ENCODE data around the gene DUSP3. TPM values are rescaled to one million over a fixed set of nuclear protein-coding genes. Genes with fewer than 3 reads are reported as not detected.
"Not testable (repeated sequence)": the region's sequence is repeated elsewhere in the genome, so short reads cannot be mapped to it uniquely, and the experiment has no call there.

Gene DUSP3
- polyA plus RNA-seq, 10 donors, result 54.8 to 103 (median 63.9) TPM

DNA sequence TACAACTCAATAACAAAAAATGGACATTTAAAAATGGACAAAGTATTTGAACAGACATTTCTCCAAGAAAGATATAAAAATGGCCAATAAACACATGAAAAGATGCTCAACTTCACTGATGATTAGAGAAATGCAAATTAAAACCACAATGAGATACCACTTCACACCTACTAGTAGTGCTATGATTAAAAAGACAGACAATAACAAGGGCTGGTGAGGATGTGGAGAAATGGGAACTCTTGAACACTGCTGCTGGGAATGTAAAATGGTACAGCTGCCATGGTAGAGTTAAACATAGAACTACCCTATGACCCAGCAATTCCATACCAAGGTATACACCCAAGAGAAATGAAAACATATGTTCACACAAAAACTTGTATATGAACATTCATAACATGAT is 26.3 kb upstream of the DUSP3 start:
- no peak for DNase-seq

DNA sequence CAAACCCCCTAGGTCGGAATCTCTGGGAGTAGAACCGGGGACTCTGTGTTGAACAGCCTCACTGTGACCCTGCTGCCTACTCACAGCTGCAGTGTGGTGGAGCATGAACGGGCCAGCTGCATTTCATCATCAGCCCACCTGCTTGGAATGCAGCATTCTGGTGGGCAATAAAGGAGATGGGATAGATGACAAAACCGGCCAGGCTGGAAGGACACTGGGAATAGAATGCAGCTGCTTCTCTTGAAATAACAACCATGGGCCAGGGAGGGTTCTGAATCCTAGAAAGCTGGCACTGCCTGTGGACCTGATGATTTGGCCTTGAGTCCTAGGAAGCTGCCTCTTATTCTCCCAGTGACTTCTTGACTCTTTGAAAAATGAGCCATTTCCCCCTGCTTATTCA is 25.0 kb upstream of the DUSP3 start:
- DNase-seq, result no peak

DNA sequence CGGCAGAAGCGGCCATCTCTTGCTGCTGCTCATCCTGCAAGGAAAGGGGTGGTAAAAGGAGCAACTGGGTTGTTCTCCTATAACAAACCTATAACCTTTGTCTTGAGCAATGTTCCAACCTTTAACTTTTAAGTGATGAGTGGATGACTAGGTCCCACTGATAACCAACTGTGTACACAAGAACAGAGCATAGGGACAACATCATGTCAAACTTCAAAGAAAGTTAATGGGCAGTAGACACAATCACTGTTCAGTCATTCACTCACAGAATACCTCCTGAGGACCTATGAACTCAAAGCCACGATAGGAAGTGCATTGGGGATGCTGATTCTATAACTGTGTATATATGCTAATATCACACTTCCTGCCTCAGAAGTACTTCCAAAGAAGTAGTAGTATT is 23.1 kb upstream of the DUSP3 start:
- DNase-seq, result no peak

DNA sequence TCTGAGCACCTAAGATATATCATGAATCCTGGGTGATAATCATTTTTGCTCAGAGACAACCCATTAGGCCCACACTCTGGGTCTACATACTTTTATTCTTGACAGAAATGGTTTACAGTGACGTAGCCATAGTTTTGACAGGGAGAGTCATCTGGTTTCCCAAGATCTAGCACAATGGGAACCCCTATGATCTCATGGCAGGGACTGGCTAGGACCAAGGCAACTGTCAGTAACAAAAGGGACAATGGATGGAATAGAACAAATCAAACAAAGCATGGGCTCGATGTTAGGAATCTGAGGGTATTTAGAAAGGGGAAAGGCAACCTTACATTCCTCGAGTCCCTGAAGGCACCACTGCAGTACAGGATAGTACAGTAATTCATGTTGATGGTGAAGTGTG is 22.0 kb upstream of the DUSP3 start:
- no peak for DNase-seq

DNA sequence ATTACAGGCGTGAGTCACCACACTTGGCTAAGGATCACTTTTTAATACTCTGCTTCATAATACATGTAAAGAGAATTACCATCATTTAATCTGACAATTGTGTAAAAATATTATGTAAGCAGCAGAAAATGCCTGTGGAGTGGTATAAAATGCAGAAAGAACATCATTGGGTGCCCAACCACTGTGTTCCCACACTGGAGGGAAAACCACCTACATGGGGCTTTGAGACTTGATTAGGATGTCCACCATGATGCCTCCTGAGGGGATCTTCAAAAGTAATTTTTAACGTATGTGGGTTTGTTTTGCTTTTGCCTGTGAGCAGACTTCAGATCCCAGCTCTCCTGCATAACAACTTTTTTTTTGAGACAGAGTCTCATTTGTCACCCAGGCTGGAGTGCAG is 20.3 kb upstream of the DUSP3 start:
- DNase-seq, result no peak

DNA sequence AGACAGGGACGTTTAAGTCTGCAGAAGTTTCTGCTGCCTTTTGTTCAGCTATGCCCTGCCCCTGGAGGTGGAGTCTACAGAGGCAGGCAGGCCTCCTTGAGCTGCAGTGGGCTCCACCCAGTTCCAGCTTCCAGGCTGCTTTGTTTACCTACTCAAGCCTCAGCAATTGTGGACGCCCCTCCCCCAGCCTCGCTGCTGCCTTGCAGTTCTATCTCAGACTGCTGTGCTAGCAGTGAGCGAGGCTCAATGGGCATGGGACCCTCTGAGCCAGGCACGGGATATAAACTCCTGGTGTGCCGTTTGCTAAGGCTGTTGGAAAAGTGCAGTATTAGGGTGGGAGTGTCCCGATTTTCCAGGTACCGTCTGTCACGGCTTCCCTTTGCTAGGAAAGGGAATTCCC is 19.2 kb upstream of the DUSP3 start:
- not testable (repeated sequence) for DNase-seq

DNA sequence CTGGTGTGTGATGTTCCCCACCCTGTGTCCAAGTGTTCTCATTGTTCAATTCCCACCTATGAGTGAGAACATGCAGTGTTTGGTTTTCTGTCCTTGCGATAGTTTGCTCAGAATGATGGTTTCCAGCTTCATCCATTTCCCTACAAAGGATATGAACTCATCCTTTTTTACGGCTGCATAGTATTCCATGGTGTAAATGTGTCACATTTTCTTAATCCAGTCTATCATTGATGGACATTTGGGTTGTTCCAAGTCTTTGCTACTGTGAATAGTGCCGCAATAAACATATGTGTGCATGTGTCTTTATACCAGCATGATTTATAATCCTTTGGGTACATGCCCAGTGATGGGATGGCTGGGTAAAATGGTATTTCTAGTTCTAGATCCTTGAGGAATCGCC is 13.9 kb upstream of the DUSP3 start:
- not testable (repeated sequence) for DNase-seq

DNA sequence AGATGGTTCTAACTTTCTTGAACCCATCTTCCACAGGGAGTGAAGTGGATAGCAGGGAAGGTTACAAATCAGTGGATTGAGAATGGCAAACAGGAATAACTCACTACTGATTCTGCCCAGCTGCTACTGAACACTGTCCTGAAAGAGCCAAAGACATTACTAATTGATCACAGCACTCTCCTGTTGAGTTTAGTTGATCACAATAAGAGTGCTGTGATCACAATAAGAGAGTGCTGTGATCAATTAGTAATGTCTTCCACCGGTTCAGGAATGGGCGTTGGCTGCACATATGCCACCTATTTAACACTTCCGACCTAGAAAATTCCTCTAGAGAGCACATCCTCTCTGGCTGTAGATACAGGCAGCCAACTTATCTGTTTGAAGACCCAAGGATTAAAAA is 12.8 kb upstream of the DUSP3 start:
- DNase-seq, result peak in 1 of 3 donors; percentile 32

DNA sequence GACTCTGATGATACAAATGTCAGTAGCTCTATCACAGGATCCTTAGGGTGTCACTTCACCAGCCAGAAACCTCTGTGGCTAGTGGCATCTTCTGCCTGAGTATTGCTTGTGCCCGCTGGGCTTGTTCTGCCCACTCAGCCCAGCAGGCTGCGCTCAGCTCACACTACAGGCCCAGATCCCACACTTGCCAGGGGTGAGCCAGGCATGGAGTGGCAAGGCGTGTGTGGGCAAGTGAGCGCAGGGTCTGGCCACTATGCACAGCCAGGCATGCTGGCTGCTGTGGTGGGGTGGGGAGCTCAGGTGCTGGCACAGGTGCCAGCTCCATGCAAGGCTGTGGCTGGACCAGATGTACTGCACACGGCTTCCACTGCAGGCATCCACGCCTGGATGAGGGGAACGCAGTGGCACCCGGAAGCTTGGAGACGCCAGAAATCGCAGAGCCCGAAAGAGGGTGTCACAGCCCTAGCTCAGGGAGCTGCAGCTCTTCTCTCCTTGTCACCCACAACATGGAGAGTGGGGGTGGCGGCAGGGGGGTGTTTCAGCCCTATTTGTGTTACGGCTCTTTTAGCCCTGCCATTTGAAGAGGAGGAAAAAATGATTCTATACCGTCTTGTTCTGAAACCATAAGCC is 11.6 kb upstream of the DUSP3 start:
- DNase-seq, result no peak

DNA sequence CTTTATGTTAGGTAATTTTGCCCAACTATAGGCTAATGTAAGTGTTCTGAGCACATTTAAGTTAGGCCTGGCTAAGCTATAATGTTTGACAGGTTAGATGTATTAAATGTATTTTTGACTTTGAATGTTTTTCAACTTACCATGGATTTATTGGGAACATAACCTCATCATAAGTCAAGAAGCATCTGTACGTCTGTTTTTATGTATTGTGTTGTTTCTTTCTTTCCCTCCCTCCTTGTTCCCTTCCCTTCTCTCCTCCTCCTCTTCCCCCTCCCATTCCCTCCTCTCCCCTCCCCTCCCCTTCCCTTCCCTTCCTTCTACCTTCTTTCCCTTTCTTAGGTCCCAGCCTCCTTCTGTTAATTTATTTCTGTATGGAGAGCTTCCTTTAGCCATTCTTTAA is 10.7 kb upstream of the DUSP3 start:
- no peak for DNase-seq

DNA sequence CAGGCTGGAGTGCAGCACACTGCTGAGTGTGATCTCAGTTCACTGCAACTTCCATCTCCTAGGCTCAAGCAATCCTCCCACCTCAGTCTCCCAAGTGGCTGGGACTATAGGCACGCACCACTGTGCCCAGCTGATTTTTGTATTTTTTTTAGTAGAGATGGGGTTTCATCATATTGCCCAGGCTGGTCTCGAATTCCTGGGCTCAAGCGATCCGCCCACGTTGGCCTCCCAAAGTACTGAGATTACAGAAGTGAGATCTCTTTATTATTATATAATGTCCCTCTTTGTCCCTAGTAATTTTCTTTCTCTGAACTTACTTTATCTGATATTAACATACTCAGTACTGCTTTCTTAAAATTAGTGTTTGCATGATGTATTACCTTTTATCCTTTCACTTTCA is 9.8 kb upstream of the DUSP3 start:
- DNase-seq, result no peak

DNA sequence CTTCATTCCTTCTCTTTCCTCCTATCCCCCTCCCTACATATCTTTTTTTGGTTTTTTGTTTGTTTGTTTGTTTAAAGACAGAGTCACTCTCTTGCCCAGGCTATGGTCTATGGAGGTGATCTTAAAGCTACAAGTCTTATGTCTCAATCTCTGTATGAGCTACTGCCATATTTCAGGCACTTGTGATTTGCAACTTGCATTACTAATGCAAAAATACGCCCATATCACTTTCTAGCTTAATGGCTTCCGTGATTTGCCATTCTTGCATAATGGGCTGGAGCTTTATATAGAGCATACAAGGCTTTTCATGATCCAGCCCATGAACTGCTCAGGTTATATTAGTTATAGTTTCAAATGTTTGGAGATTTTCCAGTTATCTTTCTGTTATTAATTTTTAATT is 9.0 kb upstream of the DUSP3 start:
- no peak for DNase-seq

DNA sequence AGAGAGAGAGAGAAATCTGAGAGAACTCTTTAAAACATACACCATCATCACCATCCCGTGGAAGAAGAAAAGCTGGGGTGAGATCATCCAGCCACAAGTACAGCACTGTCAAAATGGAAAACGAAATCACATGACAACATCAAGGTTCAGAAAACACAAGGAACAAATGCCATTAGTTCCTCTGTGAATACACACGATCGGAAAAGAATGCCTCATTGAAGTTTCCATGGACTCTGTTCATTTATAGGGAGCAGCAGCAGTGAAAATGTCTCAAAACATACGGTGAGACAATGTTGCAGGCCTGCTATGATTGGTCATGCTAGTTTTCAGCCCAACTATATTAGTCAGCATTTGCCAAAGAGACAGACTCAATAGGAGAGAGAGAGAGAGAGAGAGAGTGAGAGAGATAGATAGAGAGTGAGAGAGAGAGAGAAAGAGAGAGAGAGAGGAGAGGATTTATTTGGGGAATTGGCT is 5.9 kb upstream of the DUSP3 start:
- DNase-seq, result peak; percentile 50 to 59 (median 57)

DNA sequence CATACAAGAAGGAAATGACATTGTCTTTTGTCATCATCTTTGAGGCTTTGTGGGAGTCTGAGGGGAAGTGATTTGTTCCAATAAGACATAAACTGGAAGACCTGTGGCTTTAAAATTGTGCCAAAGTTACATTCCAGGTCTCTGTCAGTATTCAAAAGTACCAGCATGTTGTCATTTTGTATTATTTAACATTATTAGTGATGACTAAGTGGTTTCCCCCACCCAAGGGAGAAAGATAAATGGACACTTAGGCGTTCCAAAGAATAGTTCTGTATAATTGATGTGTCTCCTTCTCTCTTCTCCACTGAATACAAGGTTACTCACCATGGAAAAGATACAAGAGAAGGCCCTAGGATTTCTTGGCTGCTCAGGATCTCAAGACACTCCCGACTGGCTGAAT is 5.3 kb upstream of the DUSP3 start:
- peak in 1 of 3 donors; percentile 80 for DNase-seq

DNA sequence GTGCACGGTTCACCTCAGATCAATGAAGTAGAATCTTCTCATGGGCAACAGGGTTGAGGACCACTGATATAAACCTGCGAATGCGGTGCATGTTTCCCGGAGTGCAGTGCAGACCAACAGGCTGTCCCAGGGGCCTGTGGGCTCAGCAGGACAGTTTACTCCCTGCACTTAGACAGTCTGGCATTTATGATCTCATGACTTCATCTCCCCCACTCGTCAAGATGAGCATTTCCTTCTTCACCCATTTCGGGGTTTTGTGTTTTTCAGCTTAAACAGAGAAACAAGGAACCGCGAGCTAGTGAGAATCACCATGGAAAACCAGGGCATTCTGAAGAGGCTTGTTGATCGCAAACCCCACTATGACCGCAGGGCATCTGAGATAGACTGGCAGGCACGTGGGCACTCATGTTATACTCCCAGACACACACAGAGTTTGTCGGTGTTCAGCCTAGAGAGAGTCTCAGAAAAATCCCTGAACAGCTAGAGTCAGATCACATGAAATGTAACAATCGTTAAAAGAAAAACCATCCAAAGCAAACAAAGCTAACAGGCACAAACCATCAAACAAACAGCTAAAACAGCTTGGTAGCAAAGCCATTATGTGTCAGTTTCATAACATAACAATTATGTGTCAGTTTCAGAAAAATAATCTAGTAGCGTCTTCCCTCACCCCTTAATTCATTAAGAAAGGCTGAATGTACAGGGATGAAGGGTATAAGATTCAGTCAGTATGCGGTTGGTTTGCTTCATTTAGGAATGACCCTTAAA is 4.3 kb upstream of the DUSP3 start:
- DNase-seq, result no peak

DNA sequence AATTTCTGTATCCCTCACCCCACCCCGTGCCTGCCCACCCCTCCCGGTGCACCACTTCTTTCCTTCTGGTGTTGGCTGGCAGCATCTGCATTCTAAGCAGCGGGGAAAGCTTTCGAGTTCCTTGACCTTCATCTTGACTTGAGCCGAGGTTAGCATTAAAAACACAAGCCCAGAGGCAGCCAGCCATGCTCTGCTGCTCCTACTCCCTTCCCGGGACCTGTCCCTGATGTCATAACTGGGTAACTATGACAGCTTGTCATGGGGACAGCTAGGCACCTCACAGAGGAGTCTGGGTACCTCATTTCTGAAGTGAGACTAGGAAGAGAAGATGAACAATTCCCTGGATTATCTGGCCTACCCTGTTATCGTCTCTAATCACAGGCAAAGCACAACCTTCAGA is 1.4 kb upstream of the DUSP3 start, which contains the start of gene CFAP97D1:
Gene CFAP97D1 (plus strand): TSS at position 301 of the 400 bp plus-strand sequence. CDS start 28 bp downstream, at position 329.
- no peak for DNase-seq

DNA sequence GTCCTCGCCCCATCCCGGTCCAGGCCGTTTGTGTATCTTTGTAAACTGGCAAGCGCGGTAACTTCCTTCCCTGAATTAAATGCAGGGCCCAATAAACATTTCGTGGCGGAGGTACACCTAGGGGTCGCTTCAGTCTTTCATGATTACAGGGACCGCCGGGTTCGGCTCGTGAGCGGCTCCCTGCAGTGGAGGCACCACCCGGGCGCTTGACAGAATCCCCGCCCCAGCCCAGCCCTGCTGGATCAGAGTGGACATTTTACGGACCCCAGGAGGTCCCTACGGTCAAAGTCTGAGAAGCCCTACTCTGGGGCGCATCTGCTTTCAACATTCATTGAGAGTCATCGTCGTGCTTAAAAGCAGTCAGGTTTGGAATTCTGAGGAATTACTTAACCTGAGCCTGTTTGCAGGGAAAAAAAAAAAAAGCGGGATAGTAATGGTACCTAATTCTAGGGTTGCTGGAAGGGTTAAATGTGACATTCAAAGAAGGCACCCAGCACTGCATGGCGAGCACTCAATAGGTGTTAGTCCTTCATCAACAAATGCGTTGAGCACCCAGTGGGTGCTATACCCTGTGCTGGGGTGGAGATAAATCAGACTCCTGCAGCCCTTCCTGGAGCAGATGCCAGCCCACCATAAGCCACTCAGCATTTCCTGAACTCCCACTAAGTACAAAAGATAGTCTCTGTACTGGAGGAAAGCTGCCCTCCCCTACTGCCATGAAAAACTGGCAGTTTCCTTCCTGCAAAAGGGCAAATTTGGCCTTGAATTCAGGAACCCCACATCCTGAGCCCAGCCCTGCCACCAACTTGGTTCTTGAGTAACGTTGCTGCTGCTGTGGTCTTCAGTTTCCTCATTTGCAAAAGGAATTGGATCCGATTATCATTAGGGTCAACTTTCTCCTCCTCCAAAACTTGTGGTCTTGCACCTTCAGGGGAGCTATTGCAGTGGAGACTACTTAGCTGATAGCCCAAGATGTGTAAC is 658 bp upstream of the DUSP3 start:
- DNase-seq, result no peak

DNA sequence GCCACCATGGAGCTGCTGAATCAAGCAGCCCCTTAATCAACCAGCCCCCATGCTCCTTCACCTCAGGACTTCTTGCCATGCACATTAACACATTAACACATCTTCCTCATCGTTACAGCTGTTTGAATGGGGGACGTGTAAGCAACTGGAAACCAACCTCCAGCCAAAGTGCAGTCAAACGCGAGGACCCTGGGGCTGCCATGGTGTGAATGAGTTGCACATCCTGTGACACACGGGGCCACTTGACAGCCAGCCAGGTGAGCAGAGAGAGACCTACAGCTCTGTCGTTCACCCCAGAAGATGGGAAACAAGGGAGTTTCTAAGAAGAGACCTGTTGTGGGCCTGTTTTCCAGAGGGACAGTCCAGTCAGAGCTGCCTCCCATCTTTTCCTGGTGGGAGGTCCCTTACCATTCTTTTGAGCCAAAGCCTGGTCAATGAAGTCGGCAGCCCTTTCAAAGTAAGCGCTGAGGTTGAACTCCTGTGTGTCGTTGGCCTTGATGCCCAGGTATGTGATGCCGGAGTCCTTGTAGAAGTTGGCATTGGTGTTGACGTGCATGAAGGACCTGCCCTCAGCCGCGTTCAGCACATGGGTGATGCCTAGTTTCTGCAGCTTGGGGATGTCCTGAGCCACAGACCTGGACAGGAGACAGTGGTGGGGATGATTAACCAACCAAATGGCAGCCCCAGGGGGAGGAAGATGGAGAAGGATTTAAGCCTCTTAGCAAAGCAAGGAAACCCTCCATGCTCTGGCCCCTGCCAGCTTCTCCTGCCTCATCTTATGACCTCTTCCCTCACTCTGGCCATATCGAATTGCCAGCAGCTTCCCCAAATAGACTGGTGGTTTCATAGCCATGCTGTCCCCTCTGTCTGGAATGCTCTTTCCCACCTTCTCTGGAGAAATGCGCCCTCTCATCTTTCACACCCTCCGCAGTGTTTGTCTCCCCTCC is 4.2 kb downstream of the DUSP3 start:
- no peak for DNase-seq

DNA sequence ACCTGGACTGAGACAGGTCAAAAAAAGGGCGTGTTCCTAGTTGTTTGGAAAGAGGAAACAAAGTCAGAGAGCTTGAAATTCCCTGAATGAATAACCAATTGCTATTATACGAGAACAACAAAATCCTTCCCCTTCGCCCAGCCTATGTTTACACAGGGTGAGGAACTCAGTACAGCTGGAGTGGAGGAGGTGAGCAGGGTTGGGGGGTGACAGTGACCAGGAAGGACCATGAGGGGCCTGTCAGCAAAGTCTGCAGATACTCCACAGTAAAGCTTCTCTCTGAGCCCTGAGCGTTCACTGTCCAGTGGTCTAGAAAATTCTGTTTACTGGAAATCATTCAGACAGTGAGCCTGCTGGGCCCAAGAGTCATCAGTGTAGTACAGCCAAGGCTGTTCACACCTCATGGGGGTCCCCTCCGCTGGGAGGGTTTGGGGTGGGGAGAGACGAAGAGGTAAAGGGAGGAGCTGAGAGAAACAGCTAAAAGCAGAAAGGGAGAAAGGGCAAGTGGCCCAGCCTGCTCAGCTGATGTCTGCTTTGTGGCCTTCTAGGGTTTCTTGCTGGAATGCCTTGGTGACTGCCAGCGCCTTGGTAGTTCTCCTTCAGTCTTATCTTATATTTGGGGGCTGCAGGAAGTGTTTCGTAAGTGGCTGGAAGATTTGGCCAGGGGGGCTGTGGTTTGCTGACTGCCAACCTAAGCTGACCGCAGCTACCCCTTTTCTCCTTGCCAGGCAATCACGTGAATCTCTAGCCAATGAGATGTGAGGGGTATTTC is 5.7 kb downstream of the DUSP3 start:
- DNase-seq, result peak in 1 of 3 donors; percentile 22

DNA sequence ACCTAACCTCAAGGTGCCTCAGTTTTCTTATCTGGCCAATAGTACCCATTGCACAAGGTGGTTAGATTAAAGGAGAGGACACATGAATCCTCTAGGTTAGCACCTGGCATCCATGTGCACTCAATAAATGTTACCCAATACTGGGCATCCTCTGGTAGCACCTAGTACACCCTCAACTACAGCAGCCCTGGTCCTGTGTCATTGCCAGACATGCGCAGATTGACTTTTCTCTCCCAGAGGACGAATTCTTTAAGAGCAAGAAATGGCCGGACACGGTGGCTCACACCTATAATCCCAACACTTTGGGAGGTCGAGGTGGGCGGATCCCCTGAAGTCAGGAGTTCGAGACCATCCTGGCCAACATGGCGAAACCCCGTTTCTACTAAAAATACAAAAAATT is 7.3 kb downstream of the DUSP3 start:
- DNase-seq, result no peak

All from muscle of back (tissue), 11 donors.